Measurements from ENCODE around the gene NTRK1. TPM values are rescaled to one million over a fixed set of nuclear protein-coding genes. Genes with fewer than 3 reads are reported as not detected.

The NTRK1 gene
- not detected in 2 replicates for total RNA-seq

GRCh38 chr1:156860628-156861423, at the start of gene NTRK1:
Gene NTRK1 (plus strand): TSS chr1:156860865. CDS start chr1:156860935, 70 bp downstream.

DNA sequence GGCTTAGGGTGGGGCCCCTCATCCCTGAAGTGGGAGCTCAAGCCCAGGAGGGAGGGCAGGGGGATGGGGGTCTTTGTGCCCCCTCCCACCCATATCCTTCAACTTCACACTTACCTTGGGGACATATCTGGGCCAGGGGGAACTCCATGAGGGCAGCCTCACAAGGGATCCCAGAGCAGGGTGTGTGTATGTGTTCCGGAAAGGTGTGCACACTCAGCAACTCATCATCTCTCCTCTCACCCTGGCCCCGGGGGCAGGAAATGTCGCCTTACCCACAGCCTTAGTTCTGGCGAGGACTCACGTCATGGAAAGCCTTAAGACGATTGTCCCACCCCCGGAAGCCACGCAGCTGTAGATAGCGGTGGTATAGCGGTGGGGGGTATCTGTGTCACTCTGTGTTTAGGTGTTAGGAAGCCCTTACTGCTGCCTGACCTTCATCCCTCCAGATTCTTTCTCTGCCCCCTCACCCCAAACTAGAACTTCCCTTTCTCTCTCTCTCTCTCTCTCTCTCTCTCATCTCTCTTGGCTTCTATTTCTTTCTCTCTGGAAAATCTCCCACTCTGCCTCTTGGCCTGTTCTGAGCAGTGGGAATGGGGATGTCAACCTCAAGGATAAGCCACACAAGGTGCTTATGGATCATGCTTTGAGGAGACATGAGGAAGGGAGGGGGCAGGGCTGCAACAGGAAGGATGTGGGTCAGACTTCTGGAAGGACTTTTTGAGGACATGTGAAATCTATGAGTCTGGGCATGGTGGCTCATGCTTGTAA, 43.9 kb upstream of the NTRK1 start, which contains the start of gene SH2D2A:
TSS of gene SH2D2A (minus strand) at position 288 of the 768 bp plus-strand sequence. CDS start at position 148, 140 bp downstream.

GRCh38 chr1:156858959-156859522, 1.6 kb upstream of the NTRK1 start, which contains the start of gene INSRR:
Gene INSRR (minus strand): TSS chr1:156859117. CDS start chr1:156858621, 496 bp downstream.

GRCh38 chr1:156893048-156893953, 32.6 kb downstream of the NTRK1 start, which contains the start of gene PEAR1:
Gene PEAR1 (plus strand): TSS chr1:156893718. CDS start chr1:156903927, 10,209 bp downstream.

GRCh38 chr1:156920233-156921052, 59.8 kb downstream of the NTRK1 start, which contains the start of gene LRRC71:
Gene LRRC71 (plus strand): TSS chr1:156920632. CDS start chr1:156920804, 172 bp downstream.

Other genes with a start within 250 kb of the NTRK1 start
- gene HAPLN2, start 241.4 kb upstream of the NTRK1 start, total RNA-seq = 0.14 TPM in 1 of 2 replicates, not detected in the other
- gene BCAN, start 218.7 kb upstream of the NTRK1 start, total RNA-seq = not detected in 2 replicates
- gene NES, start 183.5 kb upstream of the NTRK1 start, total RNA-seq = 5.0 and 21.8 TPM in 2 replicates
- 10.6 and 19.9 TPM in 2 replicates for gene CRABP2, start 155.3 kb upstream of the NTRK1 start, total RNA-seq
- 9.1 and 10.4 TPM in 2 replicates for gene METTL25B, start 132.4 kb upstream of the NTRK1 start, total RNA-seq
- 7.7 and 9.5 TPM in 2 replicates for gene ISG20L2, start 132.1 kb upstream of the NTRK1 start, total RNA-seq
- gene MRPL24, start 119.8 kb upstream of the NTRK1 start, total RNA-seq = 31.4 and 31.5 TPM in 2 replicates
- gene HDGF, start 109.2 kb upstream of the NTRK1 start, total RNA-seq = 109 and 191 TPM in 2 replicates
- 8.6 and 12.8 TPM in 2 replicates for gene PRCC, start 93.3 kb upstream of the NTRK1 start, total RNA-seq
- 0.30 TPM in 1 of 2 replicates, not detected in the other for gene SH2D2A, start 44.0 kb upstream of the NTRK1 start, total RNA-seq
- gene INSRR, start 1.7 kb upstream of the NTRK1 start, total RNA-seq = not detected in 2 replicates
- gene PEAR1, start 32.9 kb downstream of the NTRK1 start, total RNA-seq = 4.5 and 13.6 TPM in 2 replicates
- 0.37 TPM in 1 of 2 replicates, not detected in the other for gene LRRC71, start 59.8 kb downstream of the NTRK1 start, total RNA-seq
- gene ARHGEF11, start 184.9 kb downstream of the NTRK1 start, total RNA-seq = 31.0 and 31.8 TPM in 2 replicates
- not detected in 2 replicates for gene ETV3L, start 238.9 kb downstream of the NTRK1 start, total RNA-seq